Gastrocnemius medialis (tissue), 4 donors: Measurements from ENCODE around the gene PDIA4.

Experiments used
- POLR2A ChIP-seq, 2 donors: fragments of 450-650 bp; IDR thresholded peaks; one replicate each; pipeline ENCODE4 v1.6.1; 2017; ENCODE audit warnings: antibody characterized with exemption in 2 of 2, mild to moderate bottlenecking in 2 of 2, moderate library complexity in 2 of 2
- TF ChIP-seq, protein P1 (sequence below), 5 experiments: fragments of 450-650 bp in 3 of 5; fragments of 200-600 bp in 2 of 5; sonication (generic) in 2 of 5; IDR thresholded peaks in 4 of 5; conservative IDR thresholded peaks in 1 of 5; 1 replicate in 4 of 5; 2 replicates in 1 of 5; pipeline ENCODE4 v1.5.1; 2016 to 2019; ENCODE audit warnings: antibody characterized with exemption in 5 of 5, mild to moderate bottlenecking in 3 of 5, moderate library complexity in 3 of 5

DNA sequence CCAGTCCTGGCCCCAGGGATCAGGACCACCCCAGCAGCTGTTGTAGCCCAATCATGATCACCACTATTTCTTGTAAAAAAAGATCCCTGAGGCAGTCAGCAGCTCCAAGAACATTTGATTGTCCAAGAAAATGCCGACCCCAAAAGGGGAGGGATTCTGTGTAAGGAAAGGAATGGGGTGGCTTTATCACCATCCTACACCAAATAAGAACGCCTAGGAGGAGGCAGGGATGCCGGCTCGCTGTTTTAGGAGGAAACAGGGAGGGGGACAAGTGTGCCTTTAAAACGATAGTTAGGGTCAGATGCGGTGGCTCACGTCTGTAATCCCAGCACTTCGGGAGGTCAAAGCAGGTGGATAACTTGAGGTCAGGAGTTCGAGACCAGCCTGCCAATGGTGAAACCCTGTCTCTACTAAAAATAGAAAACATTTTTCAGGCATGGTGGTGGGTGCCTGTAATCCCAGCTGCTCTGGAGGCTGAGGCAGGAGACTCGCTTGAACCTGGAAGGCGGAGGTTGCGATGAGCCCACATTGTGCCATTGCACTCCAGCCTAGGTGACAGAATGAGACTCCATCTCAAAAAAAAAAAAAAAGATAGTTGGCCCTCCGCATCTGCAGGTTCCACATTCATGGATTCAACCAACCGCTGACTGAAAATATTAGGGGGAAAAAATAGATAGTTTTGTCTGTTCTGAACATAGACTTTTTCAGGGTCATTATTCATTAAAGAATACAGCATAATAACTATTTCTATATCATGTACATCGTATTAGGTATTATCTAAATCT lies 63.6 kb downstream of the PDIA4 start:
- TF ChIP-seq, protein P1, sequence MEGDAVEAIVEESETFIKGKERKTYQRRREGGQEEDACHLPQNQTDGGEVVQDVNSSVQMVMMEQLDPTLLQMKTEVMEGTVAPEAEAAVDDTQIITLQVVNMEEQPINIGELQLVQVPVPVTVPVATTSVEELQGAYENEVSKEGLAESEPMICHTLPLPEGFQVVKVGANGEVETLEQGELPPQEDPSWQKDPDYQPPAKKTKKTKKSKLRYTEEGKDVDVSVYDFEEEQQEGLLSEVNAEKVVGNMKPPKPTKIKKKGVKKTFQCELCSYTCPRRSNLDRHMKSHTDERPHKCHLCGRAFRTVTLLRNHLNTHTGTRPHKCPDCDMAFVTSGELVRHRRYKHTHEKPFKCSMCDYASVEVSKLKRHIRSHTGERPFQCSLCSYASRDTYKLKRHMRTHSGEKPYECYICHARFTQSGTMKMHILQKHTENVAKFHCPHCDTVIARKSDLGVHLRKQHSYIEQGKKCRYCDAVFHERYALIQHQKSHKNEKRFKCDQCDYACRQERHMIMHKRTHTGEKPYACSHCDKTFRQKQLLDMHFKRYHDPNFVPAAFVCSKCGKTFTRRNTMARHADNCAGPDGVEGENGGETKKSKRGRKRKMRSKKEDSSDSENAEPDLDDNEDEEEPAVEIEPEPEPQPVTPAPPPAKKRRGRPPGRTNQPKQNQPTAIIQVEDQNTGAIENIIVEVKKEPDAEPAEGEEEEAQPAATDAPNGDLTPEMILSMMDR (IDR thresholded peaks at IDR 0.05 in 4 of 5, conservative IDR thresholded peaks at IDR 0.05 in 1 of 5), result no peak
- TF ChIP-seq POLR2A (IDR thresholded peaks at IDR 0.05), result no peak
